Stimulated activated CD8-positive, alpha-beta memory T cell treated with anti-CD3 and anti-CD28 coated beads, Interleukin-15, amount 100 ng/mL, for 48 hours (primary cell): ENCODE data around the gene KCNMB3.
"Not testable (repeated sequence)": the region's sequence is repeated elsewhere in the genome, so short reads cannot be mapped to it uniquely, and the experiment has no call there.

Experiments used
- DNase-seq, 2 donors: peaks; one replicate each; pipeline ENCODE4 v3.0.0-alpha.2; 2020; ENCODE audit warnings: low read depth in 2 of 2

The KCNMB3 gene, protein sequence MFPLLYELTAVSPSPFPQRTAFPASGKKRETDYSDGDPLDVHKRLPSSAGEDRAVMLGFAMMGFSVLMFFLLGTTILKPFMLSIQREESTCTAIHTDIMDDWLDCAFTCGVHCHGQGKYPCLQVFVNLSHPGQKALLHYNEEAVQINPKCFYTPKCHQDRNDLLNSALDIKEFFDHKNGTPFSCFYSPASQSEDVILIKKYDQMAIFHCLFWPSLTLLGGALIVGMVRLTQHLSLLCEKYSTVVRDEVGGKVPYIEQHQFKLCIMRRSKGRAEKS

DNA sequence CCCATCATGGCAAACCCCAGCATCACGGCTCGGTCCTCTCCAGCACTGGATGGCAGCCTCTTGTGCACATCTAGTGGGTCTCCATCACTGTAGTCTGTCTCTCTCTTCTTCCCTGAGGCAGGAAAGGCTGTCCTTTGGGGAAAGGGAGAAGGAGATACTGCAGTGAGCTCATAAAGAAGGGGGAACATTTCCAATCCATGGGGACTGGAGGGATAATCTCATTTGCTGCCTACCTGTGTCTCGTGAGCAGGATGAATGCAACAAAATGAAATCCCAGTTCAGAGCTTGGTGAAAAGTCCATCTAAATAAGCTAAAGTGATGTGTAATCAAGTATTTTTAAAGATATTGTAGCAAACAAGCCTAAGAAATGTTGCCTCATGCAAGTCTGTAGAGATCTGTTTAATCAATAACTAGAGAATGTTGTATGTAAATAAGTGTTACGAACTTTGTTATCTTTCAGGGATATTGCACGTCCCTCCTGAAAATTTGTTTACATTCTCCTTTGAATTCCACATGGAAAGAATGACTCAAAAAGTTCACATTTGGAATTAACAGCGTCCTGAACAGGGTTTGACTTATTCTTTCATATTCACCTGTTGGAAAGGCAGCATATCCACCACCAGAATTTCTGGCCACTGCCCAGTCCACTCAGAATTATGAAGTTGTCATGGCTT lies at the start of gene KCNMB3:
Gene KCNMB3, minus strand, starts transcription at position 312 of the 674 bp plus-strand sequence. Its CDS starts 124 bp downstream, at position 188.
- no peak for DNase-seq

DNA sequence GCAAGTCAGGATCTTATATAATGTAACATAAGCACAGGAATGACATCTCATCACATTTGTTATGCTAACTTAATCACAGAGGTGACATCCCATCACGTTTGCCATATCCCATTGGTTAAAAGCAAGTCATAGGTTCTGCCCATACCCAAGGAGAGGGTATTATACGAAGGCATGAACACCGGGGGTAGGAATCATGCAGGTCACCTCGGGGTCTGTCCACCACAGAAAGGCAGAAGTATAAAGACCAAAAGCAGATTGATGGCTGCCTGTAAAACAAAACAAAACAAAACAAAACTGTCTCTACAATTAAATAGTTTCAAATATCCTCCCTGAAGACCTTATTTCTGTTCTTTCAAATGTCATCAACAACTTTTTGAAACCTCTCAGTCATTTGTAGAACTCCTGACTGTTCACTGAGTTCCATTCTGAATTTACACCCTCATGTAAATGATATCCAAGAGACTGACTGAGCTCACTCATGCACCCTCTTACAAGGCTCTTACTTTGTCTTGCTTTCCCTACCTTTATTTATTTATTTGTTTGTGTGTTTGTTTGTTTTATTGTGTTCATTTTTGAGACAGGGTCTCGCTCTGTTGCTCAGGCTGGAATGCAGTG lies 49.2 kb upstream of the KCNMB3 start:
- DNase-seq, result no peak

DNA sequence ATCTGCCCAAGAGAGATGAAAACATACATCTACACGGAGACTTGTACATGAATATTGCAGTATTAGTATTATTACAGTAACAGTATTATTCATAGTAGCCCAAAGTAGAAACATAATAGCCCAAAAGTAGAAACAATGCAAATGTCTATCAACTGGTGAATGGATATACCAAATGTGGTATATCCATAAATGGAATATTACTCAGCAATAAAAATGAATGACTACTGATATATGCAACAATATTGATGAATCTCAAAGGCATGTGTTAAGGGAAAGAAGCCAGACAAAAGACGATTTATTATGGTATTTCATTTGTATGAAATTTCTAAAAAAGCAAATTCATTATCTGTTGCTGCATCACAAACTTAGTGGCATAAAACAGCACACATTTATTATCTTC lies 48.4 kb upstream of the KCNMB3 start:
- DNase-seq, result no peak

DNA sequence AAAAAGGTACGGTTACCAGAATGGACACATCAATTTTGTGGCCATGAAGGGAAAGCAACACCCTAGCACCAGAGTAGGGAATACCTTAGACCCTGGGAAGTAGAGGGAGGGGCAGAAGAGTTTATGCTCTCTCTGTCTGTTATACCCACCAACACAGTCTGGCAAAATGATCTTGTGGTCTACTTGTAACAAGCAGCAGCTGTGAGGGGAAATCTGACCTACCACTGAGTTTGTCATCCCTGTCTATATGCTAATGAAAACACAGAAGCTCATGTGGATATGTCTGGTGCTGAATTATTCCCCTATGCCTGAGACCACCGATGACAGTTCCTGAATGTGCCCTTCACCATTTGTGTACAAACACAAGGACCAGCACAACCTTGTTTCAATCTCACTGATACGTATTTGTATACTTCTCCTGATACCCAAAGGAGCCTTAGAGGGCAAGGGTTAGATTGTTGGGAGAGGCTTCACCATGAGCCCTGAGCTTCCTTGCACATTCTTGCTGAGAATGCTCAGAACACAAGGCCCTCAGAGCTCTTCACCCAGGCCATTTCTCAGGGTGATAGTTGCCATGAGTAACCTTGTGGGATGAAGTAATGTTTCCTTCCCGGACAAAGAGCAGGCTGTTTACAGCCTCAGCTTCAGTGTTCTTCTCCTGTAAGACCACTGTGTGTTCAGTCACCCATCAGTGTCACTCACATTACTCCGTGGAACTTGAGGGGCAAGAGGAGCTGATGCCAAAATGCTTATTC lies 47.2 kb upstream of the KCNMB3 start:
- DNase-seq, result no peak

DNA sequence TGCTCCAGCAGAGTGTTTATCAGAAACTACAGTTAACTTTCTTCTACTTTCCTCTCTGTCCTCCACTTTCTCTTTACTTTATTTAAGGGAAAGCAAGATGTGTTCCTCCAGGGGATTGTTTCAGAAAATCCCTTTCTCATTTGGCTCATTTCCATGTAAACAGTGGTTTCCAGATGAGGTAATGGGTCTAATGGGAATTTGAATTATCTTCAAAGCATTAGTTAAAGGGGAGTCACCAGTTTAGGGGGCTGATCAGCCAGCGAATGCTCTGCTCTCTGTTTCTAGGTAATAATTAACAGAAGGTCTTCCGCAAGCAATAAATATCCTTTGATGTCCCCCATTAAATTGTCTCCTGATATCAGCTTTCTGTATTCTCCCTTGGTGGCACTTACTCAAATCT lies 41.5 kb upstream of the KCNMB3 start:
- DNase-seq, result no peak

DNA sequence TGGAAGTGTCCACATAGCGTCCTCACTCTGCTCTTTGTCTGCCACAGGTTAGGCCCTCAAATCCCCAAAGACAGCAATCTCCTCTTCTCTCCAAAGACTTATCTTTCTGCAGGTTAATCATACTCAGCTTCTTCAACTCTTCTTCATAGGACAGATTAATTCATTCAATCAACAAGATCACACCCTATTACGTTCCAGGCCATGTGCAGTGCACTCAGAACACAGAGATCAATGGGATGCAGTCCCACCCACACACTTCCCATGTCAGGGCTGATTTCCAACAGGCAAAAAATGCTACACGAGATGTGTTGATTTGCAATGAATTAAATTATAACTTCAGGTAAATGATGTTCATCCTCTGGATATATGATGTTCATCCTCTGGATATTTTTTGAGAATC lies 38.4 kb upstream of the KCNMB3 start:
- no peak for DNase-seq

DNA sequence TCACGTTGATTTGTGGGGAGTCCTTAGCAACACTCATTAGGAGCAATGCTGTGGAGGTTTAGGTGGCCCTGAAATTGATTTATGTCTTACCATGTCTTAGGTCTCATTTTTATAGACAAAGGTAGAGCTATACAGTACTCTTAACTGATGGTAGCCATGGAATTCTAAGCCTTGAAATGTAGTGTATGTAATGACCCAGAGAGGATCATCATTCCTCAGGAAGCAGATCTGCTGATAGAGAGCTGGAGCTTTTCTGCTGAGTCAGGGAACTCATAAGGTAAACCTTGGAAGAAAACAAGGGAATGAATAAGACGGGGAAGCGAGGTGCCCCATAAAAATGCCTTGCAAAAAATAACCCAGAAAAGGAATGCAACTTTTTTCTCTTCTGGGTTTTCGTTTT lies 37.9 kb upstream of the KCNMB3 start:
- no peak for DNase-seq

DNA sequence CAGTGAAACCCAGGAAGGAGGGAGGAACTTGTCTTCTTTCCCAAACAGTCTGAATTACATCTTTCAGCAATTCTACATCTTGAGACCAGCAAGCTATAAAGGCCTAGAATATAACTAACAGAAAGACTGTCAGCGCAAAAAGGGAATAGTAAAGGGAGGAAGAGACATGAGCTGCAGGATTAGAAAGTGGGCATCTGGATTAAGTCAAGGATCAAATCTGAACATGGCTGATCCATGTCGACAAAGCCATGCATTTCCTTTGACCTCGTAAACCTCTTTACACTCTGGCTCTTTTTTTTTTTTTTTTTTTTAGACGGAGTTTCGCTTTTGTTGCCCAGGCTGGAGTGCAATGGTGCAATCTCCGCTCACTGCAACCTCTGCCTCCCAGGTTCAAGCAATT lies 35.4 kb upstream of the KCNMB3 start:
- DNase-seq, result no peak

DNA sequence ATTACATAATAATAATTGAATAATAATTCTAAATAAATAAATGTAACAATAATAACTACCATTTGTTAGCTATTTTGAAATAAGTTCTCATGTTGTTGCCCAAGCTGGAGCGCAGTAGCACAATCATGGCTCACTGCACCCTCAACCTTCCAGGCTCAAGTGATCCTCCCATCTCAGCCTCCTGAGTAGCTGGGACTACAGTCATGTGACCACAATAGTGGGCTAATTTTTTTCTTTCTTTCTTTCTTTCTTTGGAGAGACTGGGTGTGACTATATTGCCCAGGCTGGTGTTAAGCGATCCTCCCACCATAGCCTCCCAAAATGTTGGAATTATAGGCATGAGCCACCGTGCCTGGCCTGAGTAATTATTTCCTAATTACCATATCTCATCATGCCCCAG lies 30.9 kb upstream of the KCNMB3 start:
- no peak for DNase-seq

DNA sequence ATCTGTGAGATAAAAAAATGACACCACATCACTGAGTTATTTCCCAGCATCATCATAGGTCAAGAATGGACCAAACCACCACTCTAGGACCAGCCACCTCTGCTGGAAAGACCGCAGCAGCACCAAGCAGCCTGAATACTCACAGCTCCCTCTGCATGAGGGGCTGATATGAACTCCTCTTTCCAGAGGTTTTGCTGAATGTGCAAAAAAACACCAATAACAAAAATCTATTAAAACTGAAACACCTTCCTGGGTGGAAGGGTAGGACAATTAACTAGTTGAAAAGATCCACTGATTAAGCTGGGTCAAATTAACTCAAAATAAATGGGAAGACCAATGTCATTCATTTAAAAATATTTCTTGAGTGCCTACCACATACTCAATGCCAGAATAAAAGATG lies 28.9 kb upstream of the KCNMB3 start:
- DNase-seq, result no peak

DNA sequence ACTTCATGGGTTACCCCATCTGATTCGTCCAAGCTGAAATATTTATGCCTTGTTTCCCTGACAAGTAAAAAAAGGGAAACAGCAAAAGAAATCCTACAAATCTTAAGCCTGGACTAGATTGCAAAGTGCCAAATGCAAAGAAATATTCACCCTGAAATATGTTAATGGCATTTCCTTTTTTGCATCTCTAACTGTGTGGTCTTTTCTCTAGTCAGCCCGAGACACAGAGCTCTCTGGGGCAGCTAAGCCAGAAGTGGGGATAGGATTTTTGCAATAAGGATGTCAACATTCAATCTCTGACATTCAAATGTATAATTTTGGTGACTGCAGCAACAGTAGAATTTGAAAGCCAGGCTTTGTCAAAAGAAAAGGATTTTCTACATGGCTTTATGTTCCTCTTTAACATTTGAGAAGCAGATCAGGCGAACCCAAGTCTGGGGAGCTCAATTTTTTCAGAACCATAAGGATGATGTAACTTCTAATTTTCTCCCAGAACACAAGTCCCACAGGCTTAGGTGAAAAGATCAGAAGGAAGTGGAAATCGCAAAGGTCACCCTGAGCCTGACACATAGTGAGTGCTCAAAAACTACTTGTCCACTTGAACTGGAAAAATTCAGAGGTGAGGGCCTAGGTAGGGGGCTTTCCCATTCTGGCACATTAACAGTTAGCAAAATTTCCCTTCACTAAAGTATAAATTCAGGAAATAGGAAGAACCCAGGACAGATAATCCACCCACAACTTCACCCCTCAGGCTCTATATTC lies 28.2 kb upstream of the KCNMB3 start:
- DNase-seq, result no peak

DNA sequence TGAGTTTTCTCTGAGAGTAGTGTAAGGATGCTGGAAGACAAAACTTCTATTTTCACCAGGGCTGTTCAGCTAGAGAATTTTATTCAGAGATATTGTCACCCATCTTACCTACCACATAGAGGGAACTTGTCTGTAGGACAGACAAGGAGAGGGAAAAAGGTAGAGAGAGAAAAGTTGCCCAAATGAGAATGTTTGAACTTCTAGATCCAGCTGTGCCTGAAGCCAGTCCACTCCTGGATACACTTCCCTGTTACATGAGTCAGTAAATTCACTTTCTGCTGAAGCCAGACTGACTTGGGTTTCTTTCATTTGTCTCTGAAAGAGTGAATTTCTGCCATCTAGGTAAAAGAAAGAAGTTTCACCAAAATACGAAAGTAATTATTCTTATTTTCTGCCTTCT lies 27.2 kb upstream of the KCNMB3 start:
- DNase-seq, result no peak

DNA sequence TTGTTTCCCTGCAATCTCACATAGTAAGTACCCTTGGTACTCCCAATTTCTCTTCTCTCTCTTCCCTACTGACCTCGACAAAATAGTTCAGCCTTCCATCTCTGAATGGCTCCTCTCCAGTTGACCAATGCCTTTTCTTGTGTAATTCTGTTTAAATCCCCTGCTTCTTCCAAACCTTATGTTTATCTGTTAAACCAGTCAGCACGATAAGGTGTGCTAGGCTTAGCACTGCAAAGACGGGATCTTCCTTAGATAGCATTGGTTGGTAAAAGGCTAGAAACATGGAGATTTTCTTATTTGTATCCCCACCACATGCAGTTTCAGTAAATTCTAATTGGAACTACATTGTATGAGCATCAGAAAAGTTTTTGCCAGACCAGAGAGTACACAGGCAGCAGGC lies 25.8 kb upstream of the KCNMB3 start:
- DNase-seq, result no peak

DNA sequence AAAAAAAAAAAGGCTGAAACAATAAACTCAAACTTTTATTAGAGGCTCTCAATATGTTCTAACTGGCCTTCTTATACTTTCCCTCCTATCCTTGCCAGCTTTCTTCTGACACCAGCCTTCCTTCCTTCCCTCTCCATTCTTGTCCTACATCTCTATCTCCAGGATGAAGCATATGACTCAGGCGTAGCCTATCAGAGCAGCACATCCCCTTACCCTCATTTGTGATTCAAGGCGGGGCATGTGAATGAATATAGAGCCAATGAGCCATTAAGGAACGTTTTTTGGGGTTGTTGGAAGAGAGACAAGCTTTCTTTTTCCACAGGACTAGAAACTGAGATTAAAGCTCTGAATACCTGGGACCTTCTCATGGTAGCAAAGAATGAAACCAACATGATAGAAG lies 25.1 kb upstream of the KCNMB3 start:
- DNase-seq, result no peak

DNA sequence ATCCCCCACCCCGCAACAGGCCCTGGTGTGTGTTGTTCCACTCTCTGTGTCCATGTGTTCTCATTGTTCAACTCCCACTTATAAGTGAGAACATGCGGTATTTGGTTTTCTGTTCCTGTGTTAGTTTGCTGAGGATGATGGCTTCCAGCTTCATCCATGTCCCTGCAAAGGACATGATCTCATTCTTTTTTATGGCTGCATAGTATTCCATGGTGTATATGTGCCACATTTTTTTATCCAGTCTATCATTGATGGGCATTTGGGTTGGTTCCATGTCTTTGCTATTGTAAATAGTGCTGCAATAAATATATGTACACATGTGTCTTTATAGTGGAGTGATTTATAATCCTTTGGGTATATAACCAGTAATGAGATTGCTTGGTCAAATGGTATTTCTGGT lies 23.5 kb upstream of the KCNMB3 start:
- not testable (repeated sequence) for DNase-seq

DNA sequence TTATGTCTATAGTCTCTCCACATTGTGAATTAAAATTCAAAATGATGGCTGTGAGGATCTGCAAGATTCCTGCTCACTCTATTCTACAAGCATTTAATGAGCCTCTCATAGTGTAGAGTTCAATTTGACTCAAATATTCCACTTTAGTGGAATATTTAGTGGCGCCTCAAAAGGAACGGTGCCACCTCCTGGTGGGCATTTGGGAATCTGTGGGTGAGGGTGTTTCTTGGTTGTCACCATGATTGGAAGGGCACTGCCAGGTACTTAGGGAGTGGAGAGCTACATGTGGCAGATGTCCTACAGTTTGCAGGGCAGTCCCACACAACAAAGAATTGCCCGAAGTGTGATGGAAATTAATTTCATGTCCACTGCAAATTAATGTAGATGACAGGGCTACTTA lies 21.5 kb upstream of the KCNMB3 start:
- no peak for DNase-seq

DNA sequence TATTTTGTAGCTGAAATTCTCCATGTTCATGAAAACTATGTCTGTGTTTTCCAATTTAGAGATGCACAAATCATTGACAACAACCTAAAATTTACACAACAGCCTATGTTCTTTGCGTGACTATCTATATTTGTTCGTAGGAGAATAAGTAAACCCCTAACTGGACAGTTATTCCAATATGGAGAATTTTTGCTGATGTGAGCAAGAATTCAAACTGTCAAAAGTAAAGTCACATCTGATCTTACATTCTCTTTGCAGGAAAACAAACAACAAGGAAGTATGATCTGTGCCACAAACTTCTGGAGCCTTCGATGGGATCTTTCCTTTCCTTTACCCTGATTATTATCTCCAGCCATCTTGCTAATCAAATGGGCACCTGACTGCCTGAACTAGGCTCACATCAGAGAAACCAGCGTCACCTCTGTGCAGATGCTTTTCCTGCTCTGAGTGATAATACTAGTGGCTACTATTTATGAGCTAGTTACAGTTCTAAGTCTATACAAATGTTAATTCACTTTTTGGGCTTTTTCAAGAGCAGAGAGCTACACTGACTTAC lies 18.3 kb upstream of the KCNMB3 start:
- DNase-seq, result no peak

DNA sequence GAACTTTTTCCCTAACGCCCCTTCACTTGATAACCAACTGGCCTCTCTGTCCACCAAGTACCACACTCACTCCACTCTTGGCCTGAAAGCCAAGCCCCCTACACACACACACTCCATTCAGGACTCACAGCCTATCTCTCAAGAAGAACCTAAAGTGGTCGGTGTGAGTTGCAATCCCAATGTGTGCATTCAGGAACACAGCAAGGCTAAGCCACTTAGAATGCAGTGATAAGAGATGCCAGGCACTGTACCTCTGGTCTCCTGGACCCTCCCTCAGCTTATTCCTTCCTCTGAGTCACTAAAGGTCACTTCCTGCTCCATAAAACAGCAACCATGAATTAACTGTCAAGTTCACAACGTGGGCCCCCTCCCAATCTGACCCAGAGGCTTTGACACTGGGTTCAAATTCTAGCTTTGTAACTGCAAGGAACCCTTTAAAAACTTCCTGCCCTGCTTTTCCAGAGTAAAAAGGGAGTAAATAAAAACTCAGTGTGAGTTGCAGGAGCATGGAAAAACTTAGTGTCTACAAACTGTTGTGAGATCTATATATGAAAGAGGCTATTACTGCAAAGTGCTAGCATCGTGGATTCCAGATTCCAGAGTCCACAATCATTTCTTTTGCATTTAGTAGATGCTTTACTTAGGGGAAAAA lies 17.6 kb upstream of the KCNMB3 start:
- DNase-seq, result no peak

DNA sequence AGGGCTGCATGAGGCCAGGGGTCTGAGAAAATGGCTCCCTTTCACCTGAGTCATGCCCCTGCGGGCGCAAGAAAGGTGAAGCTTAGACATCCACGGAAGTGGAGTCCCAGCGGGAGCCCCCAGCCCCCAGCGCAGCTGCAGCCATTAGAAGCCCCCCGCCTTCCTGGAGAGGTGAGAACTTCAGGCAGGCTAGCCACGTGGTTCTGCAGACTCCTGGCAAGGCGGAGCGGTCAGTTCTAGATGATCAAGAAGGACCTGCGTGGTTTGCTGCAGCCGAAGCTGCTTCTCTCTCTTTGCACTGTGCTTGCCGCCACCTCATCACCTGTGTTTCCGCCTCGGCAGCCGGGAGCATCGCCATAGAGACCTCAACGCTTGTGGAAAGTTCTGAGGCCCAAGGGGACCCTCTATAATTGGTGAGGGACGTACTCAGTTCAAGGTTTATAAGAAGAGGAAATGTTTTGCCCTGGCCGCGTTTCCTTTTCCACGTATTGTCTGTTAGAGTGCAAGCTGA lies 15.8 kb upstream of the KCNMB3 start:
- DNase-seq, result no peak

DNA sequence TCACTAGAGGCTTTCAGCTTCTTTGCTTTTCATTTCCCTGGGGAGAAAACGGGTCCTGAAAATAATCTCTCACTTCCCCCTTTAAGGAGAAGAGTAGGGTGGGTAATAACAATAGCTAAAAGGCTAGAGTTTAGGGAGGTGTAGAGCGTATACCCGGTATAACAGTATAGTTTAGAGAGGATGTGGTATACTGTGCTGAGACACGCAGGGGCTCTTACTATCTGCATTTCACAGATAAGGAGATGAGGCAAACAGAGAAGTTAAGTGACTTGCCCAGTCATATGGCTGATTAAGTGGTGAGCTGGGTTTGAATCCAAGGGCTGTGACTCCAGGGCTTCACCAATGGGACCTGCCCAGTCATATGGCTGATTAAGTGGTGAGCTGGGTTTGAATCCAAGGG lies 15.0 kb upstream of the KCNMB3 start:
- DNase-seq, result no peak

DNA sequence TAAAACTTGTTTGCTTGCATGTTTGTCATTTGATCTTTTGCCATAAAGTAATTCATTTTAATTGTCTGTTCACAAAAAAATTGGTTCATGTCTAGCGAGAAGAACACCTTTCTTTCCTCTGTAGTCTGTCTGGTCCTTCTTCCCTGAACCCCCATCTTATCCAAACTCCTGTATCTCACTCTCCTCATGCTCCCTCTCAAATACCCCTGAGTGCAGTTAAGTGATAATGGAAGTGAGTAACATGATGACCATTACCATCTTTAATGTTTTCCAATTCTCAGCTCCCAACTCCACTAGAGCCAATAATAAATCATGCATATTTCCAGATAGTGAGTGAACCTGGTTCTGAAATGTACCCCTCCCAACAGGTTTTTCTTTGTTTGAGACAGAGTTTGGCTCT lies 14.2 kb upstream of the KCNMB3 start:
- no peak for DNase-seq
